NCI-H2107 (cell line): ENCODE results near the gene TIGAR.

ENCODE experiments used
- DNase-seq: peaks from one replicate; lab custom pipeline; 2025; lab: John Stamatoyannopoulos, UW

Gene TIGAR, protein sequence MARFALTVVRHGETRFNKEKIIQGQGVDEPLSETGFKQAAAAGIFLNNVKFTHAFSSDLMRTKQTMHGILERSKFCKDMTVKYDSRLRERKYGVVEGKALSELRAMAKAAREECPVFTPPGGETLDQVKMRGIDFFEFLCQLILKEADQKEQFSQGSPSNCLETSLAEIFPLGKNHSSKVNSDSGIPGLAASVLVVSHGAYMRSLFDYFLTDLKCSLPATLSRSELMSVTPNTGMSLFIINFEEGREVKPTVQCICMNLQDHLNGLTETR

DNA sequence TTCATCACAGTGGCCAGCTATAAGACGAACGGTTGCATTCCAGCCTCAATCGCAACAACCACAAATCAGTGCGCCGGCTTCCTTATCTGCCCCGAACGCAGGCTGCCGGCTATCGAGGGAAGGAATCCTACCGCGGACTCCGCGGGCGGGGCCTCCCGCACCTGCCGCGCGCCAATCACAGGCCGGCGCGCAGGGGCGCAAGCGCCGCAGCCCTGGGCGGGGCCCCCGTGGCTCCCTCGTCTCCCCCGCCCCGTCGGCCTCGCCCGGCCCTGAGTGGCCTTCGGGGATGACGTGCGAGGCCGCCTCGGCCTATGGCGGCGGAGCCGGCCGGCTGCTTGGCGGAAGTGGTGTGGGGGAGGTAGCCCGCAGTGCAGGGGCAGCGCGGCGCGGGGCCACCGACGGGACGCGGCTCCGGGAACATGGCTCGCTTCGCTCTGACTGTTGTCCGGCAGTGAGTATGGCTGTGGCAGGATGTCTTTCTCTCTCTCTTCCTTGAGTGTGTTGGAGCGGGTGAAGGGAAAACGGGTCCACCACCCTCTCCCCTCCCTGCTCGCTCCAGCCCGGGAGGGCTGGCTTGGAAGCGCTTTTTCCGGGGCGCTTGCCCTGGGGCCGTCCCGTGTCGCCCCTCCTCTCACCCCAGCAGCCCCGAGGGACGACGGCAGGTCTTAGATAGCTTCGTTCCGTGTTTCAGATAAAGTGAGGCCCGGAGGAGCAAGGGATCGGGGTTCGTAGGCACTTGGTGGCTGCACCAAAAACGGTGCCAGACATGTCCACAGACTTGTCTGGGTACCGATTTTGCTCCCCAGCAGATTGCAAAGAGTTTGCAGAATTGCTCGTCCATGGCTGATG is at the start of gene TIGAR:
Gene TIGAR (plus strand): TSS at position 361 of the 849 bp plus-strand sequence. CDS start 59 bp downstream, at position 420.
- DNase-seq, result peak; percentile 94

DNA sequence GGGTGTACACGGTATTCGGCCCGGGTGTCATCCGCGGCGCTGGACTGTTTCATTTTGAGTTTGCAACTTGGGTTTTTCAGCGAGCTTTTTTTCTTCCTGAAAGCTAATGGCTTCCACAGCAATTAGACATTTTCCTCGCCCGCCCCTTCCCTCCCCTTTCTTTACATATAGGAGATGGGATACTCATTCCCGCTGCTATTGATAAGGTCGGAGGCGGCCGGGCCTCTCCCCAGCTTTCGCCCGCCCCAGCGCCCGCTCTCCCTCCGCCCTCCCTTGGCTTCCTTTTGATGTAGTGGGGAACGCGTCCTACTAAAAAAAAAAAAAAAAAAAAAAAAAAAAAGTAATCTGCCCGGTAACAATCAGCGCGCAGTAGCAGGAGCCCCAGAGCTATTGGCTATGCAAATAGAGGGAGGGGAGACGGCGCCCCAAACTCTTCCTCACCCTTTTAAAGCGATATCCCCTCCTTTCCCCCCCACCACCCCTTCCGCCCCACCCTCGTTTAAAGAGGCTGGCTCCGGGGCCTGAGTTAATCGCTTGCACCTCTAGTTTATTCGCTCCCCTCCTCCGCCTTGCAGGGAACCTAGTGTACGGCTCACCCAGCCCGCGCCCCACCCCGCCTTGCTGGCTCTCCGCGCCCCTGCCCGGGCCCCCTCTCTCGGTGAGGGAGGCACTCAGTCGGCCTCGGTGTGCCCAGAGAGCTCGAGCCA is 49.1 kb upstream of the TIGAR start:
- no peak for DNase-seq

DNA sequence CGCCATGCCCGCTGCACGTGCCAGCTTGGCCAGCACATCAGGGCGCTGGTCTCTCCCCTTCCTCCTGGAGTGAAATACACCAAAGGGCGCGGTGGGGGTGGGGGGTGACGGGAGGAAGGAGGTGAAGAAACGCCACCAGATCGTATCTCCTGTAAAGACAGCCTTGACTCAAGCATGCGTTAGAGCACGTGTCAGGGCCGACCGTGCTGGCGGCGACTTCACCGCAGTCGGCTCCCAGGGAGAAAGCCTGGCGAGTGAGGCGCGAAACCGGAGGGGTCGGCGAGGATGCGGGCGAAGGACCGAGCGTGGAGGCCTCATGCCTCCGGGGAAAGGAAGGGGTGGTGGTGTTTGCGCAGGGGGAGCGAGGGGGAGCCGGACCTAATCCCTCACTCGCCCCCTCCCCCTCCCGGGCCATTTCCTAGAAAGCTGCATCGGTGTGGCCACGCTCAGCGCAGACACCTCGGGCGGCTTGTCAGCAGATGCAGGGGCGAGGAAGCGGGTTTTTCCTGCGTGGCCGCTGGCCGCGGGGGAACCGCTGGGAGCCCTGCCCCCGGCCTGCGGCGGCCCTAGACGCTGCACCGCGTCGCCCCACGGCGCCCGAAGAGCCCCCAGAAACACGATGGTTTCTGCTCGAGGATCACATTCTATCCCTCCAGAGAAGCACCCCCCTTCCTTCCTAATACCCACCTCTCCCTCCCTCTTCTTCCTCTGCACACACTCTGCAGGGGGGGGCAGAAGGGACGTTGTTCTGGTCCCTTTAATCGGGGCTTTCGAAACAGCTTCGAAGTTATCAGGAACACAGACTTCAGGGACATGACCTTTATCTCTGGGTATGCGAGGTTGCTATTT is 48.4 kb upstream of the TIGAR start:
- DNase-seq, result no peak

DNA sequence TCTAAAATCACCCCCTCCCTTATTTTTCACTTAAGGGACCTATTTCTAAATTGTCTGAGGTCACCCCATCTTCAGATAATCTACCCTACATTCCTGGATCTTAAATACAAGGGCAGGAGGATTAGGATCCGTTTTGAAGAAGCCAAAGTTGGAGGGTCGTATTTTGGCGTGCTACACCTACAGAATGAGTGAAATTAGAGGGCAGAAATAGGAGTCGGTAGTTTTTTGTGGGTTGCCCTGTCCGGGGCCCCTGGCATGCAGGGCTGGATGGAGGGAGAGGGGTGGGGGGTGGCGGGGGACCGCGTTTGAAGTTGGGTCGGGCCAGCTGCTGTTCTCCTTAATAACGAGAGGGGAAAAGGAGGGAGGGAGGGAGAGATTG is 47.8 kb upstream of the TIGAR start:
- no peak for DNase-seq

DNA sequence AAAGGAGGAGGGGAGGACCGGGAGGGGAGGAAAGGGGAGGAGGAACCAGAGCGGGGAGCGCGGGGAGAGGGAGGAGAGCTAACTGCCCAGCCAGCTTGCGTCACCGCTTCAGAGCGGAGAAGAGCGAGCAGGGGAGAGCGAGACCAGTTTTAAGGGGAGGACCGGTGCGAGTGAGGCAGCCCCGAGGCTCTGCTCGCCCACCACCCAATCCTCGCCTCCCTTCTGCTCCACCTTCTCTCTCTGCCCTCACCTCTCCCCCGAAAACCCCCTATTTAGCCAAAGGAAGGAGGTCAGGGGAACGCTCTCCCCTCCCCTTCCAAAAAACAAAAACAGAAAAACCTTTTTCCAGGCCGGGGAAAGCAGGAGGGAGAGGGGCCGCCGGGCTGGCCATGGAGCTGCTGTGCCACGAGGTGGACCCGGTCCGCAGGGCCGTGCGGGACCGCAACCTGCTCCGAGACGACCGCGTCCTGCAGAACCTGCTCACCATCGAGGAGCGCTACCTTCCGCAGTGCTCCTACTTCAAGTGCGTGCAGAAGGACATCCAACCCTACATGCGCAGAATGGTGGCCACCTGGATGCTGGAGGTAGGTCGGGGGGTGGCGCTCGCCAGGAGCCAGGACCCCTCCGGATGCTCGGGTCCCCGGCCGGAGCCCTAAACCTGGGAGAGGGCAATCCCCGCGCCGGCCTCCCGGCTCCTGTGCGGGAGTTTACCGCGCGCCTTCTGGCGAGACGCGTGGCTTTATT is 47.2 kb upstream of the TIGAR start, which contains the start of gene CCND2:
Gene CCND2 (plus strand): TSS at position 111 of the 744 bp plus-strand sequence. CDS start 279 bp downstream, at position 390.
- no peak for DNase-seq

DNA sequence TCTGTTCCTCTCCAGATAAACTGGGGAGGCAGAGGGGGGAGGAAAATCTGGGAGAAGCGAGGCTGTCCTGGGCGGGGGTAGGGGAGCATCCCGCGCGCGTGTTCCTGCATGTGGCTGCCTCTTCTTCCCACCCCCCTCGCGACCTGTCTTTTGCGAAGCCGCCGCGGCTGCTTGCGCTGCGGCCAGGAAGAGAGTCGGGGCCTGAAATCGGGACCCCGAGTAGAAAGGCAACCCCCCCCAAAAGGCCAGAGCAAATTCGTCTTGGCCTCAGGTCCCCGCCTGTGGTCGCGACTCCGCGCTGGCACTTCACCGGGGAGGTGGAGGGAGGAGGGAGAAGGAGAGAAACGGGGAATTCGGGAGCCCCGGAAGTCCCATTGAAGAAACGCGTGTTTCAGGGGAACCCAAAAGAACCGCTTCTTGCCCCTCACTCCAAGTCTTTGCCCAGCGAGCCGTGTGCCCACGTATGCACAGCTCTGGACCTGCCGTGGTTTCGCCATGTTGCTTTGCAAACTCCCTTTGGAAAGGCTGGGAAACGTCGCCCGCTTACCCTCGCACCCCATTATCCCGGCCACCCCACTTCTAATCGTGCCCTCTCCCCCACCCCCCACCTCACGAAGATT is 46.5 kb upstream of the TIGAR start:
- no peak for DNase-seq

DNA sequence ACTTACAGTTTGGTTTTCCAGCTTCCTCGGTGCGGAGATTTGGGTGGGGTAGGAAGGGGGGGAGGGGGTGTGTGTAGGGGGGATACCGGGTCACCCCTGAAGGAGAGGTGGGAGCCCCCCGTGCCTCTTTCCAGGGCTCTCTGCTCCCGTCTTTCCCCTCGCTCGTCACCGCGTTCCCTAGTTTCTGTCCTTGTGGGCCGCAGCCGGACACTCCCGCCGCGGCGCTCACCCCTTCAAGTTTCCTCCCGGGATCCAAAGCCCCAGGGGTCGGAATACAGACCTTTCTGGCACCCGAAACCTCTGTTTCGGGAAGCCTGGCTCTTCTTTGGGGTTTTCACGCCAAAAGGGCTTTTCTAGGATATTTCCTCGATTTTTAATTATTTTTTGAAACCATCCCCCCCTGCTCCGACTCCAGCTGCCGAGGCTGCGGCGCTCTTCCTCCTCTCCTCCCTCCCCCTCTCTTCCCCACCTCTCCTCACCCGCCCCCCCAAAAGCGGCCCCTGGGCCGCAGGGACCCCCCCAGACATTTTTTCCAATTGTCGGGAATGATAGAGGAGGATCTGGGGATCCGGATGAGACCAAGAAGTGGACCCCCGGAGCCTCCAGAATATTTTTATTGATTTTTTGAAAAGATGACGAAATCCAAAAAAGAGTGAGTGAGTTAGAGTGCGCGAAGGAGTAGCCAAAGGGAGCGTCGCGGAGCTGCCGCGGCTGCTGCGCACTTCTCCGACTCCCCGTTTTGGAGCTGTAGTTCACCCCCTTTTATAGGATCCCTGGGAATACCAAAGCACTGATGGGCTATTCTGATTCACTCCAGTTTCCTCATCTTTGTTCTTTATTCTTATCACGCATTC is 45.8 kb upstream of the TIGAR start:
- DNase-seq, result no peak

DNA sequence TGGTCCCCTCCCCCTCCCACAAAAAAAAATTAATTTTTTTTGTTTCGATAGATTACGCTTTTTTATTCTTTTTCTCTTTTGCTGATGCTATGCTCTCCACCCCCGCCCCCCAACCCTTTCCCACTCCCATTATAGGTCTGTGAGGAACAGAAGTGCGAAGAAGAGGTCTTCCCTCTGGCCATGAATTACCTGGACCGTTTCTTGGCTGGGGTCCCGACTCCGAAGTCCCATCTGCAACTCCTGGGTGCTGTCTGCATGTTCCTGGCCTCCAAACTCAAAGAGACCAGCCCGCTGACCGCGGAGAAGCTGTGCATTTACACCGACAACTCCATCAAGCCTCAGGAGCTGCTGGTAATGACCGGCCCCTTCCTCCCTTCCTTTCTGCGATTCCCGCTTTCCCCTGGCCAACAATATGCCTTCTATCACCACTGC is 45.1 kb upstream of the TIGAR start:
- DNase-seq, result no peak

DNA sequence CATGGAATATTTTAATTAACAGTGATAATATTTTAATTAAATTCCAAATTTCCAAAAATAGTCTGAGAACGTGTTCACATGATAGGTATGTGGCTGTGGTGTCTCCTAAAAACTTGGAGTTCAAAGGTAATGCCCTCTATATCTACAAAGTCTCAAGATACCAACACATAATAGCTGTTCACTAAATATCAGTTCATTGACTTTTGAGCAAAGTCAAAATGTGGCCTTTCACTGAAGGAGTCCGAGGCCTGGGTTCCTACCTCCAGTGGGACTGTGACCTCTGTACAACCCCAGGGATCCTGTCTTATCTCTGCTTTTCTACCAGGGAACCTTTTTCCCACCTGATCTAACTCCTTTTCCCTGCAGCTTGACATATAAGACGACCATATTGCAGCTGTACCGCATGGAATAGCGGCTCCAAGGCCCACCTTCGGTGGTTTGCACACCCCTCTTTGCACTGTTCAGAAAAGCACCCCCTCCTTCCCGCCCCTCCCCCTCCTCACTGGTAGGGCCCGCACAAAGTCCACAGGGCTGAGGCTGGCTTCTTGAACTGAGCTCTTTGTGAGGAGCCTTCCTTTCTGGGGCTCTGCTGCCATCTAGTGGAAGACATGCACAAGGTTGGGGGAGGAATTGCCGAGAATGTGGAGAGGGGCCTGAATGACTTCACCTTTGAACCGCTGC is 44.3 kb upstream of the TIGAR start:
- DNase-seq, result peak; percentile 61

DNA sequence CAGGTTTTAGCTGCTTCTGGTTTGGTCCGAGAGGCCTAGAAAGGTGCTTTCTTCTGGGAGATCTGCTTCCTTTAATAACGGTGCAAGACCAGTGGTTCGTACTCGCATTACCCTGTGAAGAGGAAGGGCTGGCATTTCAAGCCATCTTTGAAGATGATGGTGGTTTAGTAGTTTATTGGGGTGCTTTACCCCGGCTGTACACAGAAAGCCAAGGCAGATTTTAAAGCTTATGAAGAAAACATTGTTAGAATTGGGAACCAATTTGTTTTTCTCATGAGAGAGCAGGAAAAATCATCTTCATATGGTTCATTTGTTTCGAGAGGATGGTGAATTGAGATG is 43.8 kb upstream of the TIGAR start:
- DNase-seq, result no peak

DNA sequence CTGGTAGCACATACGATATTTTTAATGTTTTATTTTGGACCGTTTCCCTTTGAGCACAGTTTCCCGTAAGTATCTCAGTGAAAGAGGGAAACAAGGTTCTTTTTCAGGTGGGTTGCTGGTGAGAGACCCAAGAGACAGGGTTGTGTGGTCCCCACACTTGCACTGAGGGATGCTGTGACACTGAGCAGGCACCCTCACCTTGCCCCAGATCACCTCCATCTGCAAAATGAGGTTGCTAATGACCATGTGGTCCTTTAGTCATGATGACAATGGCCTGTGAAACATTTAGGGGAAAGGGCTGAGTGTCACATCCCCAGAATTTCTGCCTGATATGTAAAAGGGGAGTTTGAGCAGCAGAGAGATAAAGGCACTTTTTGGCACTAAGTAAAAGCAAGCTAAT is 43.2 kb upstream of the TIGAR start:
- no peak for DNase-seq

DNA sequence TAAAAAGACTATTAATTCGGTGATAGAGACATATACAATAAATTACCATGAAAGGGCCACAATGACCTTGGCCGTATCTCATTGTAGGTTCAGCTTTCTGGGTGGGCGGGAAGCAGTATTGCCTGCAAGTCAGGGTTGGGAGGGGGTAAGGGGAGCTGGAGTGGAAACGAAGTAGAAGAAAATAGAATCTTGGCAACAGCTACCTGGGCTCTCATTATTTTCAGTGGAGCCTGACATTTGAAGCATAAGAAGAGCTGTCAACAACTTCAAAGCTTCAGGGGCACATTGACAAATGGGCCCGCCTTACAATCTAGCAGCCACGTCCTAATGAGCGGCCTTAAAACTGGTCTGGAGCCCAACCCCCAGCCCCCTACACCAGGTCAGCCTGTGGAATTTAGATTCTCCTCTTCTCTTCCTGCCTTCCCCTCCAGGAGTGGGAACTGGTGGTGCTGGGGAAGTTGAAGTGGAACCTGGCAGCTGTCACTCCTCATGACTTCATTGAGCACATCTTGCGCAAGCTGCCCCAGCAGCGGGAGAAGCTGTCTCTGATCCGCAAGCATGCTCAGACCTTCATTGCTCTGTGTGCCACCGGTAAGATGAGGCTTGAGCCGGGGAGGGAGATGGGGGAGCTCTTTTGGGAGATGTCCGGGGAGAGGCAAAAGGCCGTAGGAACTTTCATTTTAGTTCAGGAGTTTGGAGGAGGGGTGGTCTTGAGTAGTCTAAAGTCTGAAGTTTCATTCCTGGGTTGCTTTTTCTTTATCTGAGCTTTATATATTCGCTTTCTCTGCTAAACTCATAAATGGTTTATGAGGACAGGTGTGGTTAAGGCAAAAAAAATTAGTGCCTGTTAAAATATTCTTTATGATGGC is 42.5 kb upstream of the TIGAR start:
- no peak for DNase-seq

DNA sequence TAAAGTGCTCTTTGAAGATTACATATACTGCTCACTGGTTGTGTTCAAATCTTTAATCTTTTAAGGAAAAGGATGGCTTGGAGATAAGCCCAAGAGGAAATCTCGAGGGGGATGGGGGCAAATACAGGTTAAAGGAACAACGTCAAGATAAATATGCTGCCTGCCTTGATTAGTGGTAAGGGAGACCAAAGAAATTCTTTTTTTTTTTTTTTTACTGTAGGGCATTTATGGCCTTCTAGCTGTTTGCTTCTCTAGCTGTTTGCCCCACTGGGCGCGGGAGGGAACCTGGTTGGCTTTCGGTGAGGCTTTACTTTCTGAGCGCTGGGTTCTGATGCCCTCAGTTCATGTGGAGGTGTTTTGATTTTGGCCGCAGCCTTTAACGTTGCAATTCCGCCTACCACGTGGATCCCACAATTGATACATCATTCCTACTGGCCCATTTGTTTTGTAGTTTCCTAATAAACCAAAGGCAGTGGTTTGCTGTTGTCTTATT is 41.8 kb upstream of the TIGAR start:
- DNase-seq, result no peak

DNA sequence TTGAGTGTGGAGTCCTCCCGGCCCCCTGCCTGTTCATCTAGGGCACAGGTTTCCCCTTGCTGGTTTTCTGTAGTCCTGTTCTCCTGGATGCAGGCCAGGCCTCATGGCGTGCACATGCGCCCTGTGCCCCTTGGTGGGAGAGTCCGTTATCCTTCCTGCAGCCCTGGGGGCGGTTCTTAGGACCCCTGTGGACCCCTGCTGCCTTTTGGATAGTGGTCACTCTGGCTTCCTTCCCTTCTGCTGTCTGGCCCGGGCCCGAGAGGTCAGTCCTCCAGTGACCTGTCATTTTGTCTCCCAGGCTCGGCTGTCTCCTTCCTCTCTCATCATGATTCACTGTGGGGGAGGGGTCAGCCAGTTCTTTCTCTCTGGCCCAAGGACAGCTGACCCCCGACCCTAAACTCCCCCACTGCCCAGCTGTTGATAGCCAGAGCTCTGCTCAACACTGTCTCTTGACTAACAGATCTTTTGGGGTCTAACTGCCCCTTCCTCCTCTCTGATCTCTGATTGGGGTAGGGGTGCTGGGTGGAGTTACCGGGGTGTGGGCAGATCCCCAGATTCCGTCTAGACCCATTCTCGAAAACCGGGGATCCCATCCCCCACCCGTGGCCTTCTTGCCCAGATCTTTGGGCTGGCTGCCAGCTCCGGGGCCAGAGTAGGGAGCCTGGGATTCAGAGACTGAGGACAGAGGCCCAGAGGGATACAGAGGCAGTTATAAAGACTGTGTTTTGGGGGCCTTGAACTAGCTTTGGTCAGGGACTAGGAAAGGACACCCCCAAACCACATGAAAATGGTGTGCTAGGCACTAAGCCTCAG is 40.5 kb upstream of the TIGAR start:
- no peak for DNase-seq

DNA sequence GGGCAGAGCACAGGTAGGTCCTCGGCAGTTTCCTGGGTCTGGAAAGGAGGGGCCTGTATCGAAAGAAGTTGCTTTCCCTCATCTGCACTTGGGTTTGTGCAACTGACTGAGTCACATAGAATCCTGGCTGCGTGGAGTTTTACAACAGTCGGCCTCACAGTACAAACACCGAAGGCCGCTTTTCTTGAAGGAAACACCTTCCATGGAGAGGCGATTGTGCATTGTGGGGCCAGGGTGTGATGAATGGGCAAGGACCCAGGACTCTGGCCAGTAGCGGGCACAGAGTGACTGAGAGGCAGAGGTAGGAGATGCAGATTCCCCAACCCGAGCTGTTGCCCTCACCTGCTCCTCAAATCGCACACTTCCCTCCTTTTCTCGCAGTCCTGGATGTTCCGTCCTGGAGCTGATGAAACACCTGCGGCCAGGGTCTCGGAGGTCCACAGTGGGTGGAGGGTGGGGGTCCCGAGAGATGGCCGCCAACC is 39.8 kb upstream of the TIGAR start:
- DNase-seq, result no peak

DNA sequence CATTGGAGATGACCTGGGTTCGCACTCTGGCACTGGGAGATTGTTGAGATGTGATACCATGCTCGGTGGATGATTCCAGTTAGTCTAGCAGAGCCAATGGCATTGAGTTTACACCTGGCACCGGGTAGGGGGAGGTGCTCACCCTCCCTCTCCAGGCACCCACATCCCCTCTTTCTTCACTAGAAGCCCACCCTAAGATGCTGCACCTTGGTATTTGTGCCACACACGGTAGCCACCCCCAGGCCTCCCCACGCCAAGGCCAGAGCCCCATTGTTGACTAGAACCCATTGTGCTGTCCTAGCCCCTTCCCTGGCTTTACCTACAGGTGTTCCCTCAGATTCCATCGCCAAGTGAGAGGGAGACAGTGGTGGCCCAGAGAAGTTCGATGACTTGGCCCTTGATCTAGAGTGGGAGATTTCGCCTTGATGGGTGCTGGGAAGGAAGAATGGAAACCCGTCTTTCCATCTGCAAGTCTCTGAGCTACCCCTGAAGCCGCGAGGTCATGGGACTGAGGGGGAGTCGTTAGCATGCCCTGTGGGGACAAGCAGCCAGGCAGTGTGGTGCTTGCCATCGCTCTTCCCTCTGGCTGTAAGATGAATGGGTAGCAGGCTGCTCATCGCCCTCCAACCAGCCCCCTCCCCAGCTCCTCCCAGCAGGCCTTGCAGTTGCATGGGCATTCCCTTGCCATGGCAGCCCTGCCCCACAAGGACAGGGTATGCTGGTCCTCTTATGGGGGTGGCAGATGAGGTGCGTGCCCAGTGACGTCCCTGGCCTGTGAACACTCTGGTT is 38.7 kb upstream of the TIGAR start:
- no peak for DNase-seq
